Peyer's patch (tissue), 4 donors: ENCODE measurements around the gene CTTNBP2NL.

Experiments used
- POLR2A ChIP-seq, 2 donors: fragments of 450-650 bp; IDR thresholded peaks; one replicate each; pipeline ENCODE4 v1.5.1; 2017; ENCODE audit warnings: antibody characterized with exemption in 2 of 2, mild to moderate bottlenecking in 2 of 2, moderate library complexity in 2 of 2
- TF ChIP-seq, protein P1 (sequence below), 6 experiments: fragments of 450-650 bp in 4 of 6; fragments of 200-600 bp in 2 of 6; sonication (generic) in 1 of 6; IDR thresholded peaks; one replicate each; pipeline ENCODE4 v1.5.1; 2017 to 2019; ENCODE audit warnings: antibody characterized with exemption in 6 of 6, mild to moderate bottlenecking in 3 of 6, moderate library complexity in 1 of 6

DNA sequence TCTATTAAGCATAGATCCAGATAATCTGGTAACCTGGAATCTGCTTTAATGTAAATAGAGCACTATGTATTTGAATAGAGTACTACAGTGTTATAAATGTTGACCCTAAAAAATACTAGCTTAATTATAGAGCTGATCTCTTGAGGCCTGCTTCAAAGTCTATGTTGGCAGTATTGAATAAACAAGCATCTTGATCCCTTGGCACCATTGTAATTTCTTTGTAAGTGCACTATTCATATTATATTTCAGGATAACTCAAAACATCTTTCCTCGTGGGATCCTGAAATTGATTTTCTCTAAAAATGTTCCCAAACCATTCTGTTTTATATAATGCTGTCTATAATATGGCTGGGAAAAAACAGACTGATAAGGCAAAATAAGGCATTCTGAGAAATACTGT lies 10.8 kb downstream of the CTTNBP2NL start:
- TF ChIP-seq, protein P1, sequence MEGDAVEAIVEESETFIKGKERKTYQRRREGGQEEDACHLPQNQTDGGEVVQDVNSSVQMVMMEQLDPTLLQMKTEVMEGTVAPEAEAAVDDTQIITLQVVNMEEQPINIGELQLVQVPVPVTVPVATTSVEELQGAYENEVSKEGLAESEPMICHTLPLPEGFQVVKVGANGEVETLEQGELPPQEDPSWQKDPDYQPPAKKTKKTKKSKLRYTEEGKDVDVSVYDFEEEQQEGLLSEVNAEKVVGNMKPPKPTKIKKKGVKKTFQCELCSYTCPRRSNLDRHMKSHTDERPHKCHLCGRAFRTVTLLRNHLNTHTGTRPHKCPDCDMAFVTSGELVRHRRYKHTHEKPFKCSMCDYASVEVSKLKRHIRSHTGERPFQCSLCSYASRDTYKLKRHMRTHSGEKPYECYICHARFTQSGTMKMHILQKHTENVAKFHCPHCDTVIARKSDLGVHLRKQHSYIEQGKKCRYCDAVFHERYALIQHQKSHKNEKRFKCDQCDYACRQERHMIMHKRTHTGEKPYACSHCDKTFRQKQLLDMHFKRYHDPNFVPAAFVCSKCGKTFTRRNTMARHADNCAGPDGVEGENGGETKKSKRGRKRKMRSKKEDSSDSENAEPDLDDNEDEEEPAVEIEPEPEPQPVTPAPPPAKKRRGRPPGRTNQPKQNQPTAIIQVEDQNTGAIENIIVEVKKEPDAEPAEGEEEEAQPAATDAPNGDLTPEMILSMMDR (IDR thresholded peaks at IDR 0.05) = no peak
- TF ChIP-seq POLR2A (IDR thresholded peaks at IDR 0.05) = no peak
